GM11168 (cell line): ENCODE measurements around the gene CAST.
"Not testable (repeated sequence)": the region's sequence is repeated elsewhere in the genome, so short reads cannot be mapped to it uniquely, and the experiment has no call there.

Experiments
- in situ Hi-C: fragments of 300-500 bp; cut with MboI; formaldehyde crosslinking; loops from one replicate; pipeline ENCODE4 v1.12.0; 2022; ENCODE audit warnings: low sequenced_read_pairs; ENCODE audit not compliant: unreplicated experiment

The CAST gene

DNA sequence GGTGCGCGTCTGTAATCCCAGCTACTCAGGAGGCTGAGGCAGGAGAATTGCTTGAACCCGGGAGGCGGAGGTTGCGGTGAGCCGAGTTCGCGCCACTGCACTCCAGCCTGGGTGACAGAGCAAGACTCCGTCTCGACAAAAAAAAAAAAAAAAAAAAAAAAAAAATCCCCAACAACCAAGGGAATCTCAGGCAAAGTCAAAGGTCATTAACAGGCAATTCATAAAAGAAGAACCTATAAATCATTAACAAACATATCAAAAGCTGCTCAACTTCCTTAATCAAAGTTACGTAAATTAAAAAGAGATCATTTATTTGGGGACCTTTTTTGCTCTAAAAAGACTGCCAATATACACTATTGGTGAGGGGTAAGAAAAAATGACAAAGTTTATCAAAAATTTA, 139.5 kb downstream of the CAST start:
- in situ Hi-C loops = not testable (repeated sequence)

DNA sequence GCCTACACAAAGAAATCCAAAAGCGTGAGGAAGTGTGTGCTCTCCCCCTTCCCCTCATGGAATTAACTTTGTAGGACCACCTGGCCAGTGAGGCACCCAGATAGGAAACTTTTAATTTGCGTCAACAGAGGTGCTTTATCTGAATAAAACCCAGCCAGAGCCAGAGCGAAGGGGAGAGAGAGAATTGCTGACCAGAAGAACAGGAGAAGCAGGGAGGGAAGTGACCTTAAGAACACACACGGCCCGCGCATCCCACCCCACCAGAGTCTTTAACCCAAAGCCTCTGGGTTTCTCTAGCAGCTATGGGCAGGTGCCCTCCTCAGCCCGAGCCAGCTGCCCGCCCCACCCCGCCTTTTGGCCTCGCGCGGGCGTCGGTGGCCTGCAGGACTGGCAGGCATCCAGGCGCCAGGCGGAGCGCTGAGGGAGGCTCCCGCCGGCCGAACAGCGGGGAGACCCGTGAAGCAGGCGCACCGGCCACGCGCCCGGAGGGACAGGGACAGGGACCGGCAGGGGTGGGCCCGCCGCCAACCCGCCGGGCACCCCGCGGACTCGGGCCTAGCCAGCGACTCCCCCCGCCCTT, 145.0 kb downstream of the CAST start:
- in situ Hi-C loops = no loop called here

DNA sequence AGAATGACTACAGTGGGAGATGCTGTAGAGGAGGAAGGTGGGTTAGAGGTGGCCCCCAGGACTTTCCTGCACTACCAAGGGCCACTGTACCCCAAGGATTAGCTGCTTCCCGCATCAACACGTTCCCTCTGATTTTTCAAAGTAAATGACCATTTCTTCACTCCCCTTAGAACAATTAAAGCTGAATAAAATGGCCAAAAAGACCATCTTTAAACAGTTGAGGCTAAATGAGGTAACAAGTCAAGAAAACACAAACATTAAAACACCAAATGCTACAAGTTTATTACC, 146.3 kb downstream of the CAST start:
- in situ Hi-C loops = no loop called here

DNA sequence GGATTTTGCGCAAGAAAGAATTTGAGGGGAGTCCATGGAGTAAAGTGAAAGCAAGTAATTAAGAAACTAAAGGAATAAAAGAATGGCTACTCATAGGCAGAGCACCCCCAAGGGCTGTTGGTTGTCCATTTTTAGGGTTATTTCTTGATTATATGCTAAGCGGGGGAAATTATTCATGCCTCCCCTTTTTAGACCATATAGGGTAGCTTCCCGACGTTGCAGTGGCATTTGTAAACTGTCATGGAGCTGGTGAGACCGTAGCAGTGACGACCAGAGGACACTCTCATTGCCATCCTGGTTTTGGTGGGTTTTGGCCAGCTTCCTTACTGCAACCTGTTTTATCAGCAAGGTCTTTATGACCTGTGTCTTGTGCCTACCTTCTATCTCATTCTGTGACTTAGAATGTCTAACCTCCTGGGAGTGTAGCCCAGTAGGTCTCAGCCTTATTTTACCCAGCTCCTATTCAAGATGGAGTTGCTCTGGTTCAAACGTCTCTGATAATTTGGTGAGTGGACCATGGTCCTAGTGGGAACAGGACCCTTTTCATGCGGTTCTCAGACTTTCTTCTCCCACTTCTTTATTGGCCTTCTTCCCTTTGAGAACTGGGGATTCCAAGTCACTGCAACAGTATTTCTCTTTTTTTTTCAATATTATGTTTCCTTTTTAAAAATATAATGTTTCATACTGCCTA, 146.8 kb downstream of the CAST start:
- in situ Hi-C loops = no loop called here

DNA sequence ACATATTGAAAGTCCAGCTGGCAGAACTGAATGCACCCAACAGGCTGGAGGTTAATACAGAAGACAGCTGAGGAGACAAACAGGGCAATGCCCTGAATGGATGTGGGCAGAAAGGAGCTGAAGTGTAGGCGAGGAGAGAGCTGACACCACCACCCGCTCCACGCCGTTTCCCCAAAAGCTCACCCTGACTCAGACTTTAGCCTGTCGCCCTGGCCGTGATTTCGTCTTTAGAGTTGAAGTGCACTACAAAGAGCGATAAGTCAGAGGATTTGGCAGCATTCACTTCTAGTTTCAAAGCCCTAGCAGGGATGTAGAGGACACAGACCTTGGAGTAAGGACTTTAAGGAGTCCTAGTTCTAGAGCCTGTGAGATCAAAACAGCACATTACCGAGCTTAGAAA, 147.7 kb downstream of the CAST start:
- in situ Hi-C loops = no loop called here

DNA sequence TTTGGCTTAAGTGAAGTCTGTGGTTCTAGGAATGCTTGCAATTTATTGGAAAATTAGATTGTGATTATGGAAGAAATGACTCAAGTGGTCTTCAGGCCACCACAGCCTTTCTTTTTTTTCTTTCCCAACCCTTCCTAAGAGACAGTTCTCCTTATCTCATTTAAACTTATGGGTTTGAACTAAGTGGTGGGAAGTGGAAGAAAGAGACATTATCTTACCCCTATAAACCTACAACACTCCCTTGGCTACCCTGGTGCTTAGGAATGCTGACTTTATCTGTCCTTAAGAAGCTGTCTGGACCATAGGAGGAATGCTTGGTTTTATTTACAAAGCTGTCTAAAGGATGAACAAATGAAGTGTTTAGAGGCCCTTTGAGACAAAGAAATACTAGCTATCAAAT, 150.7 kb downstream of the CAST start:
- in situ Hi-C loops = no loop called here

DNA sequence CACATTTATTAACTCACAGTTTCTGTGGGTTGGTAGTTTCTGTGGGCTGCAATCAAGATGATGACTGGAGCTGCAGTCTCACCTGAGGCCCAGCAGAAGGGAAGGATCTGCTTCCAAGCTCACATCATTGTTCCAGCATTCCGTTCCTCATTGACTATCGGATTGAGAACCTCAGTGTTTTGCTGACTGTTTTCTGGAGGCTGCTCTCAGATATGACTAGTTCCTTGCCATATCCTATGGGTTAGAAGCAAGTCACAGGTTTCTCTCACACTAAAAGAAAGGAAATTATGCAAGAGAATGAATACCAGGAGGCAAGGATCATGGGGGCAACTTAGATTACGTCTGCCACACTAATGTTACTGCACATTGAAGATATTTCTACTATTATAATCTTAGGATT, 151.9 kb downstream of the CAST start:
- in situ Hi-C loops = no loop called here

DNA sequence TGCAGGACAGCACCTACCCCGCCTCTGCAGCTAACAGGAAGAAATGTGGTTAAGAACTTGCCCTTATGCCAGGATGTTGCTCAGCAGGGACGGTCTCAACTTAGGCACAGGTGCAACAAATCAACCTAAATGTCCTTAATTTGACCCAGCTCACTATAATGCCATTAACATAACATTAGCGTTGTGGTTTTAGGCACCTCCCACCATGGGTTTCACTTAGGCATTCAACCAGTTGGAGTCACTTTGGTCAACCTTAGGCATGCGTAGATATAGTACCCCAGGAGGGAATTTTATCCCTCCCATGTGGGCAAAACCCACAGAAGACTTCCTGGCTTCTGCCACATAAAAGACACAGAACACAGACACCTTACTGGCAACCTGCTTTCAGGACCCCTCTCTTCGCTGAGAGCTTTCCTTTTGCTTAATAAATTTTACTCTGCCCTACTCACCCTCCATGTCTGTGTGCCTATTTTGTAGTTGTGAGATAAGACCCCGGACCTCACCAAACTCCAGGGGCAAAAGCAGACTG, 154.3 kb downstream of the CAST start:
- in situ Hi-C loops = no loop called here

DNA sequence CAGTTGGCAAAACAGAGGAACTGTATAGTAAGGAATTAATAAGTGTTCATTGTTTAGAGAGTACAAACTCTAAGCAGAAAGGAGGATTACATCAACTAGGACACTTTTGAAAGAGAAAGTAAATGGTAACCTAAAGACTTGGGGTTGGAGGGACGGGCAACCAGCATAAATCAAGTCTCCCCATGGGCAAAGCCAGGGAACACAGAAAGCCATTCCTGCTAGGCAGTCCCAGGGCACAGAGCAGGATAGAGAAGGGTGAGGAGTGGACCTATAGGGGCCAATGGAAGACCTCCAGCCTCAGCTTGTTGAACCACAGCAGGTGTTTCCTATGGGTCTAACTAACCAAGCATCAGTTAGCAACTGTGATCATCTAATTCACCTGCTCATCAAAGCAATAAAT, 154.8 kb downstream of the CAST start:
- in situ Hi-C loops = no loop called here

DNA sequence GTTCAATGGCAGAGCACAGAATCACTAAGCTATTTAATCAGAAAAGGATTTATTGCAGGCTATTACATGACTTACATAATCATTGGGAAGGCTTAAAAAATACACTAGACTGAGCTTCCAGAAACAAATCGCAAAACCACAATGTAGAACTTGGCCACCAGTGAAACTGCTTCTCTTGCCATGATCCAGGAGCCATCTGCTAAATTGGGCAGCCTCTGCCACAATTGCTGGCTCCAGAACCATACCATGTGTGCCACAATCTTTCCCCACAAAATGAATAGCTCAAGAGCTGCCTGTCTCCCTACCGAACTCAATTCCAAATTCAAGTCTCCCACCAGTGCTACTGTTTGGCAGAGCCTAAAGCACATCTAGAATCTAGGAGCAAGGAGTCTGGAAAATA, 155.3 kb downstream of the CAST start:
- in situ Hi-C loops = no loop called here

DNA sequence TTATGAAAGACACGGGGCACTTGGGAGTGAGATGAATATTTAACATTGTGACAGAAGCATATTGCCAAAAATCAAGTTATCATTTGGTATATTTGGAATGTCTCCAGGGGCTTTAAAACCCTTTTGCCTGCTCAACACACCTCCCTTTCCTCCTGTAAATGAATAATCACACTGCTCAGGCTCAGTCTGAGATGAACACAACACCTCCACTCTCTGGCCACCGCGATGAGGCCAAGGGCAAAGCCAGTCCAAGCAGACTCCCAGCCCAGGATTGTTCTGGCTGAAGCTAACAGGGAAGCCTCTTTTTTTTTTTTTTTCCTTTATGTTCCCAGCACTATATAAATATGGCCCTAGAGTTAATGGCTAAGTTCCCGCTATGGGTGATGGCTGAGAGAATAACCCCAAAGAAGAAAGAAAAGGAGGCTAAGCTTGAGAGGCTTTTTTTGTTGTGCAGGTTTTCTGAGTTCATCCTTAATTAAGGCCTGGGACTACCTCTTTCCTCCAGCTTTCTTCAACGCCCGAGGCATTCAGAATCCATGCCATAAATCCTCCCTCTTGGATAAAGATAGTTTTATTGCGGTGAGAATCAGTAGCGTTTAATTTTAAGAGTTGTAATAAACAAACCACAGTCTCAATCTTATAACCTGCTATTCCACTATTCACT, 156.1 kb downstream of the CAST start:
- in situ Hi-C loops = no loop called here

DNA sequence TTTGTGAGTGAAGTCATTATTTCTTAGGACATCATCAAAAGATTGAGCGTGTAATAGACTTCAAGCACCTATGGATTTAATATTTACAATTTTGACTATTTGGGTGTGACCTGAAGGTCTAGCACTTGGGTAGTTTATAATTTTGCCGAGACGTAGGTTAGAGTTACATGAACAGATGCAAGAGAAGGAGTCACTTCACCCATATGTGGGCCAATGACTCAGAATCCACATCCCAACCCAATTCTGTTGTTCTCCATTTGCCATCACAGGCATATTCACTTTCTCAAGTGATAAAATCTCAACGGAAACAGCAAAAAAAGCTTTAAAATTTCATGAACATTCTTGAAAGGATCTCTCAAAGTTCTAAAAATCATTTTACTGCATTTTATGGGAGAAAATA, 157.6 kb downstream of the CAST start:
- in situ Hi-C loops = no loop called here

DNA sequence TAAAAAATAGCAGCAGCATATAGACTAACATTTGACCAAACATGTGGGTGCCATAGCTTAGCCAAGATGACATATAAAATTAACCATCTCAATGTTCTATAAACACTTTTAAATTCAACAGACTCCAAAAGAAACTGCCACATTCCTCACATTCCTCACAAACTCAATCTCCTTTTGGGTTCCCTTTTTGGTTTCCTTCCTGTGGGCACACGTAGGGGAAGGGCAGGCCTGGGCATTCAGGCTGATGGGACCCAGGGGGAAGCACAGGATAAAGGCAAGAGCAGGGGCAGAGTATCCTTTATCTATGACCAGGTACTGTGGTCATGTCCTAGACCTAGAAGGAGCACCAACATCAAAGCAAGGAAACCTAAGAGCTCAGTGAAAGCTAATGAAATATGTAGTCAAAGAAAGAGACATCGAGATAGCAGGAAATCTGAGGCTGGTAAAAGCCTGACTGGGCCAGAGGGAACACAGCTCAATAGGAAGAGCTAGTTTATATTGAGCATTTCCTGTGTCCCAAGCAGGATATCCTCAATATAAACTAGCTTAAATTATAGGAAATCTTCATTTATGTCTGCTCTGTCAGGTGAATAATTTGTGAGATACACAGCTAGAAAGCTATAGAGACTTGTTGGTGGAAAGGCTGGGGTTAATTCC, 159.2 kb downstream of the CAST start:
- in situ Hi-C loops = no loop called here

DNA sequence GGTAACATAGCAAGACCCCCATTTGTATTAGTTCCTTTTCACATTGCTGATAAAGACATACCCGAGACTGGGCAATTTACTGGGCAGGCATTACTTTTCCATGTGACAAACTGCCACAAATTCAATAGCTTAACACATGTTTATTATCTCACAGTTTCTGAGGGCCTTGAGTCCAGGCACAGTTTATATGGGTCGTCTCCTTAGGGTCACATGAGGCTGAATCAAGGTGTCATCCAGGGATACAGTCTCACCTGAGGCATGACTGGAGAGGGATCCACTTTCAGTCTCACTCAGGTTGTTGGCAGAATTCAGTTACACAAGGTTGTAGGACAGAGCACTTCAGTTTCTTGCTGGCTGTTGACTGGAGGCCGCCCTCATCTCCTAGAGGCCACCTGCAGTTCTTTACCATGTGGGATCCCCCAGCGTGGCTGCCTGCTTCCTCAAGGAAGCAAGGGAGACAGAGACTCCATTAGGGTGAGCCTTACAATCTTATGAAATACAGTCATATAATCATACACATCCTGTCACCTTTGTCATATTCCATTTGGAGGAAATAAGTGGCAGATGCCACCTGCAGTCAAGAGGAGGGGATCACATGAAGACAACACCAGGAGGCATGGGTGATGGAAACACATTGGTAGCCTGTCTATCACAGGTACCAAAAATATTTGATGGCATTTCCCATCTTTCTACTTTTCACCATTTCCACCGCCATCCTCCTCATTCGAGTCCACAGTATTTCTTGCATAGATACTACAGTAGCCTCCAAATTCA, 160.7 kb downstream of the CAST start:
- in situ Hi-C loops = no loop called here

DNA sequence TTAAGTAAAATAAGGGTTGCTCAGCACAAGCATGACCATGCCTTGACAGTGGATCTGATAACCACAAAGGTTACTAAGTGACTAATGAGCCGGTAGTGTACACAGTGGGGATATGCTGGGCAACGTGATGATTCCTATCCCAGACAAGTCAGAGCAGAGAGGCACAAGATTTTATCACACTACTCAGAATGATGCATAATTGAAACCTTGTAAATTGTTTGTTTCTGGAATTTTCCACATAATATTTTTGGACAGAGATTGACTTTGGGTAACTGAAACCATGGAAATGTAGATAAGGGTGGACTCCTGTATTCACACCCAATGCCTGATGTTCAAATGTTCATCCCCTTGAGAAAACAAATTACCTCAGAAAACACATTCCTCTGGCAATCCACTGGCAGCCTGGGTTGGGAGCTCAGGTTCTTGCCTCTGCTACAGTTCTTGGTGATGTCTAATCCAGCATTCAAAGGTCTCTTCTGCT, 161.8 kb downstream of the CAST start:
- in situ Hi-C loops = no loop called here
